Measurements from ENCODE around the gene STRN4.

STRN4 gene

DNA sequence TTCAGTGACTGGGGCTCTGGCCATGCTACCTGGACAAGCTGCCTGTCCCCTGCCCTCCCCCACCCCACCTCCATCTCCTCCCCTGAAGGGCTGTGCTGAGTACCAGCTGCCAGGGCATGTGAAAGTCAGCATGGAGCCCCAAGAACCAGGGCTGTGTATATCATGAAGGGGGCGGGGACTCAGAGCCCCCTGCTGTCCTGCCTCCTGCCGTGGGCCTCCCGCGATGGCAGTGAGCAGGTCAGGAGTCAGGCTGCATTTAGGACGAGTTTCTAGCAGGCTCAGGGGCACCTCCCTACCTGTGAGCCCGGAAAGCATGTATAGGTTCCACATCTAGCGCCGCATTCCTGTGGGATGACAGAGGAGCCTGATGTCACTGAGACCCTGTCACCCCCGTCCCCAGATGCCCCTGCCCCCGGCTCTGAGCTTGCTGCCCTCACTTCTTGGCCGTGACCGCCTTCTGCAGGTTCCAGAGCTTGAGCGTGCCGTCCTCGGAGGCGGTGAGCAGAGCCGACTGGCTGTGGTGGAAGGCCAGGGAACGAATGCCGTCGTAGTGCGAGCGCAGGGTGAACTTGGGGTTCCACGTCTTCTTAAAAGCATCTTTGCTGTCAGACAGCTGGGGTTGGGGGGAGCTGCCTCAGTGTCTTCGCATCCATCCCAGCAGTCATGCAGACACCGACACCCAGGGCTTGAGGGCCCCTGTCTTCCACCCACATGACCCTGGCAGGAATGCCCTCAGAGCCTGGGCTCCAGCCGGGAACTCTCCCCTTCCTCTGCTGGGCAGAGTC is 21.0 kb downstream of the STRN4 start:
- no peak for DNase-seq (ENCODE audit: low spot score)

- no peak for DNase-seq (ENCODE audit: low spot score)
These were observed 21.8 kb downstream of the STRN4 start for GRCh38 chr19:46724468-46724867.

GRCh38 chr19:46723471-46723870 is 22.8 kb downstream of the STRN4 start:
- DNase-seq (ENCODE audit: low spot score): no peak

DNA sequence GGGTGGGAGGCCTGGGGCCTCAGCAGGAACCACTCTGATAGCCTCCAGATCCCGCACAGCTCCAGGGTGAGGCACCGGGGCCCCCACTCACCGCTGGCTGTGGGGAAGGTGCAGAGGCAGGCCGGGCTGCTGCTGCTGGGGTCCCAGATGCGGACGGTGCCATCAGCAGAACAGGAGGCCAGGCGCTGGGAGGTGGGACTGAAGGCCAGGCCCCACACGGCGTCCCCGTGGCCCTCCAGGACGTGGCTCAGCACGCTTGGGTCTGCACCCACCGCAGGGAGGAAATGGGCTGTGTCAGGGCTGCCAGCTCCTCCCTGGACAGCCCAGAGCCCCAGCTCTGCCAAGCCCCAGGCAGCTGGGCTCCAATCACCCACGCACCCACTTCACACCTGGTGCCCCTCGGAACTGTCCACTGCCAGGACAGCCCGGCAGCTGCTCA is 23.2 kb downstream of the STRN4 start:
- no peak for DNase-seq (ENCODE audit: low spot score)

DNA sequence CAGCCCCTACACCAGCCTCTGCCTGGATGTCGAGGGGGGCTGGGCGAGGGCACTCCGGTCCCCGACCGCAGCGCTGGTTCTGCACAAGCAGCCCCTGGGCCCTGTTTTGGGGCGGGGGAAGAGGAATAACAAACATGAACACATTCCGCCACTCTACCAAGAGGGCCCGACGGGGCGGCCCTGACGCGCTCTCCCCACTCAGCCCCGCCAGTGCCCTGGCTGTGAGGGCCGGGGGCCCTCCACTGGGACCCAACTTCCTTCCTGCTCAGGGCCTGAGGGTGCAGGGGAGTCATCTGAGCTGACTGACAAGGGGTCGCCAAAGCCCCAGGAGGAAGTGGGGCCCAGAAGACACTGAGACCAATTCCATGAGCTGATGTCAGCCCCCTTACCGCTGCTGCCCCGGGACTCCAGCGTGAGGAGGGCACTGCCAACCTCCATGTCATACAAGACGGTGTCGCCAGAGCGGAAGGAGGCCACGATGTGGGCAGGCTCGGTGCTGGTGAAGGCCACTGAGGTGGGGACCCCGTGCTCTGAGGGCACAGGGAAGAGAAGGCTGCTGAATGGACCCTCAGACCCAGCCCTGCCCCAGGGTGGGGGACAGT is 23.7 kb downstream of the STRN4 start:
- DNase-seq (ENCODE audit: low spot score): no peak

DNA sequence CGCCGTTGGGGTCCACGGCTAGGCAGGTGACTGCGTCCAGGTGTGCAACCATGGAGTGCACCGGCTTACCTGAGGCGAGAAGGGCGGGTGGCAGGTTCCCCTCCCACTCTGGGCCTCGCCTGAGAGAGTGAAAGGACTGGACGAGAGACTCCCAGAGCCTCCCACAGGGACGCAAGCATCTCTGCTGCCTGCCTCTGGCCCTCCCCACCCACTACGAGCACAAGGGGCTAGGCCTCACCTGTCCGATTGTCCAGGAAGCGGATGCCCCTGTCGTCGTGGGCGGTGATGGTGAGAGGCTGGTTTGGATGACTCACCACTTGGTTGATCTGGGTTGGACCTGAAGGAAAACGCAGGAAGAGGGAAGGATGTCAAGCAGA is 24.3 kb downstream of the STRN4 start:
- DNase-seq (ENCODE audit: low spot score): peak; percentile 78

DNA sequence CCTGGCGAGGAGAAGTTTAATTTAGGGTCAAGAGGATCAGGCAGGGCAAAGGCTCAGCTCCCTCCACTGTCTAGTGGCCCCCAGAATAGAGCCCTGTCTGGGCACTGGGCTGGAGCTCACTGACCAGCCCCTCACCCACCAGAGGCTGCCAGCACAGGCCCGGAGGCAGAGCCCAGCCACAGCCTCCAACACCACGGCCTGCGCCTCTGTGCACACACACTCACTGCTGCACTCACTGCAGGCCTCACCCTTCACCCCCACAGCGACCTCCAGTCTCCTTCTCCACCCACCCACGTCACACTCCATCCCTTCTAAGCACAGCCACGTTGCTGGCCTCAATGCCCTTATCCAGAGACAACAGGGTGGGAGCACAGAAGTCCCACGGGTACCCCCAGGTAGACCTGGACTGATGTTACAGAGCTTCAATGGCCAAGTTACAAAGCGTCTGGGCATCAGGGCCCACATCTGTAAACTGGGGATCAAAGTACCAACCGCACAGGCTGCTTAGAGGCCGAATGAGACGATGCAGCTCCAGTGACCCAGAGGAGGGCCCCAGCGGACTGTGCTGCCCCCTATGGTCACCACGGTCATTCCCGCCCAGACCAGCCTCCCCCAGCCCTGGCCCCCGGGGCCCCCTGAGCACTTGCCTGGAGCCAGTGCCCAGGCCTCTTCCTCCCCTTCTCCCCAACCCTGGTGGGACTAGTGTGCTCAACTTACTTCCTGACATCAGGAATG is 24.8 kb downstream of the STRN4 start:
- no peak for DNase-seq (ENCODE audit: low spot score)

DNA sequence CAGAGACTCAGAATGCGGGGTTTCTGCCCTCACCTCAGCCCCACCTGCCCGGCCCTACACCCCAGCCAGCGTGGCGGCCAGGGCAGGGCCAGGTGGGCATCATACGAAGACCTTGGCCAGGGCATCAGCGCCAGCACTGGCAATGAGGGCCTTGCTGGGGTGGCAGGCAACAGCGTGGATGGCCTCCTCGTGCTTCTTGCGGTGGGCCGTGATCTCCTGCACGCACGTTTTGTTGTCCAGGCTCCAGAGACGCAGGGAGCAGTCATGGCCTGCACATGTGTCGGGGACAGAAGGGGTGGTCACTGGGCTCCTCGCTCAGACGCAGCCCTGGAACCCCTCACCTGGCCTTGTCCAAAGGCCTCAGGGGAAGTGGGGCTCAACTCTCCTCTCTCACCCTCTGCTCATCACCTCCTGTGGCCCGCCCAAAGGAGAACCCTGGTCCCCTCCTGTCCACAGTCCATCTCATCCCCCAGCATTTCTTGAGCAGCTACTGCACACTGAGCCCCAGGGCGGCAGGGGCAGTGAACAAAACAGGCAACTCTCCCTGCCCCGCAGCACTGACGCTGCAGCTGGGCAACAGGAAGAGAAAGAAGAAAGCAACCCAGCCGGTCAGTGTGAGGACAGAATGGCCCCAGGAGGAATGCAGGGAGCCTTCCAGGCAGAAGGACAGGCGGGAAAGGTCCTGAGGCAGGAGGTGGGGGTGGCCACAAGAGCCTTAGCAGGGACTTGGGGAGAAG is 25.6 kb downstream of the STRN4 start:
- no peak for DNase-seq (ENCODE audit: low spot score)

- no peak for DNase-seq (ENCODE audit: low spot score)
These were observed 26.4 kb downstream of the STRN4 start for GRCh38 chr19:46719629-46720502.

DNA sequence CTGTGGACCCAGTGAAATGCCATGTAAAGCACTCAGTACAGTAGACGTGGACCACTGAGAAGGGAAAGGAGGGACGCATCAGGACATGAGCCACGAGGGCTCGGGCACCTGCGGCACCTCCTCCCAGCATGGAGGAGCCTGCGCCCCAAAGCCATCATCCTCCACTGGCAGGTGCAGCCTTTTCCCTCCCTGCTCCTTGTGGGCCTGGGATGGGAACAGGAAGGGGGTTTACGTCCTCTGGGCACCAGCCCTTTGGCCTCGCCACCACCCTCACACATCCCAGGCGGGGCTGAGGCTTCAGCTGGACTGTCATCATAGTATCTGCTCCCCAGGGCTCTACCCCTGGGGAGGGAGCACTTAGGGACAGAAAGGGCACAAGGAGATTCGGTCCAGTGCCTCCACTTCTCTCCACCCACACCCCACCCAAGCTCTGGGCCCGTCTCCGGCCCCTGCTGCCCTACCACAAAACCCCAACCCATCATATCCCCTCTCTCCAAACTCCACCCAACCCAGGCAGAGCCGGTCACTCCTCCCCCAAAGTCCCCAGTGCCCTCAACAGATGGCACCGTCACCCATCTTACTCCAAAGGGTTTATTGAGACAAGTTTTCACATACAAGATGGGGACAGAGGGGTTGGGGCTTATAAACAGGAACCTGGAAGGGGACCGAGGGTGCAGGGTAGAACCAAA is 27.2 kb downstream of the STRN4 start:
- no peak for DNase-seq (ENCODE audit: low spot score)

DNA sequence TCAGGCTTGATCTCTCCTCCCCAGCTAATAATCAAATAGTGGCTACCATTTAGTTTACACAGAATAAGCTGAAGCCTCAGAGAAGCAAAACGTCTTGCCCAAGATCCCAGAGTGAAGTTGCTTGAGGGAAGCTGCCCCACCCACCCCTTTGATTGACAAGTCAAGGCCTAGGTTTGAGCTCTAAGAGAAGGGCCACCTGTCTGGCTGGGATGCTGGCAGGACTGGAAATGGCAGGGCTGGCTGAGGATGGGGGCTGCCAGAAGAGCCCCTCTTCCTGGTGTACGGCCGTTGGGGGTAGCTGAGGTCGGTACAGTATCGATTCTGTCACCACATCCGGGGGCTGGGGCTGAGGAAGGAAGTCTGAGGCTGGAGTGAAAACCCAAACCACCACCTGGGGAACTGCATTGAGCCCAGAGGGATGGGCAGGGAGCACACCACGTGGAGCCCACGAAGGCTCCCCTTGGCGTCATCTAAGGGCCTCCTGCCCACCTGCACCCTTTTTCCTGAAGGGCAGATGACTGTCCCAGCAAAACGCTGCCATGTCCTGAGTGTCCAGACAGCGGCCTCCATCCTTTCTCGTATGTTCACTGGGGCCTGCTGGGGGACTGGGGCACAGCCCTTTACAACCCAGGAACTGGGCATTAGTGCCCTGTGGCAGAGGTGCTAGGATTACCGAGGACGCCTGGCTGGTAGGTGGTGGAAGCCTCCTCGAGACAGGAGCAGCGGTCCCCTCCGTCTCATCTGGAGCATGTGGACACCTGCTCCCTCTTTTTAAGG is 27.9 kb downstream of the STRN4 start:
- DNase-seq (ENCODE audit: low spot score): peak; percentile 64

DNA sequence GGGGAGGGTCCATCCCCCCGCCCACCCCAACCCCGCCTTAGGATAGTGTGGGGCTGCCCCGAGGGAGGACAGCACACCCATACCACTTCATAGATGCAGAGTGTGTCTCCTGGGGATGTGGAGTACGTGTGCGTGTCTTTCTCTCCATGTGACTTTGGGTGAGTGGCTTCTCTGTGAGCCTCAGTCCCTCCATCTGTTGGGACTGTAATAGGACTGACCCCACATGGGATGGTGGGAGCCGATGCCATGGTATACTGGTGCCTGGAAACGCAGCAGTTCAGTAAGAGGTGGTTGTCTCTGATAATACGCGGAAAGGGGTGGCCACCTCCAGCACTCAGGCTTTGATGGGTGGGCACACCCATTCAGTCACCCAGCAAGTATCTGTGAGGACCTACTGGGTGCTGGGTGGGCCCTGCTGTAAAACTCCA is 28.5 kb downstream of the STRN4 start:
- peak; percentile 44 for DNase-seq (ENCODE audit: low spot score)

- DNase-seq (ENCODE audit: low spot score): peak; percentile 76
These were observed 29.1 kb downstream of the STRN4 start, which contains the start of gene PRKD2 for GRCh38 chr19:46717034-46717715. TSS of gene PRKD2 (minus strand) at chr19:46717114. CDS start at chr19:46716370, 744 bp downstream.

GRCh38 chr19:46716672-46717033 is 29.6 kb downstream of the STRN4 start:
- DNase-seq (ENCODE audit: low spot score): no peak

DNA sequence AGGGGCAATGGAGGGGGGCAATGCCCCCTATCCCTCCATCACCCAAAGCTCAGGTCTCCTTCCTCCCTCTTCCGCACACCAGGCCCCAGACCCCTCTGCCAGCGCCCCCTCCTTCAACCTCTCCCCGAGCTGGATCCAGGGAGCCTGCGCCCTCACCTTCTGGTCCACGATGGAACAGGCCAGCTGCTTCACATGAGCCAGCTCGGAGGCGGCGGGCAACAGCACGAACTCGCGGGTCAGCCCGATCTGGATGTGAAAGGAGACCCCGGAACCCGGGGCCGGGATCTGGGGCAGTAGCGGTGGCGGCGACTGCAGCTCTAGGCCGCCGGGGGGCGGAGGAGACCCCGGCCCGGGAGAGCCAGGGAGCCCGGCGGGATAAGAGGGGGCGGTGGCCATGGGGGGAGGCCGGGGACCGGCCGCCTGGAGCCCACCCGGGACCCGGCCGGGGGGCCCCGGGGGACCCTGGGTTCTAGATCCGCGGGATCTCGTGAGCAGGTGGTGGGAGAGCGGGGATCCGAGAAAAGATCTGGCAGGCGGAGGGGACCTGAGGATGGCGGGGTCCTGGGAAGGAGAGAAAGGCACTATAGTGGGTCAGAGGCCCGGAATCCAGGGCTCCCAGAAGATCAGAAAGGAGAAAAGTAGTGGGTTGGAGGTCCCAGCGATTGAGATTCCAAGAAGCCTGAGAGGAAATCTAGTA is 30.1 kb downstream of the STRN4 start:
- DNase-seq (ENCODE audit: low spot score): no peak

GRCh38 chr19:46715620-46715974 is 30.7 kb downstream of the STRN4 start:
- DNase-seq (ENCODE audit: low spot score): no peak

DNA sequence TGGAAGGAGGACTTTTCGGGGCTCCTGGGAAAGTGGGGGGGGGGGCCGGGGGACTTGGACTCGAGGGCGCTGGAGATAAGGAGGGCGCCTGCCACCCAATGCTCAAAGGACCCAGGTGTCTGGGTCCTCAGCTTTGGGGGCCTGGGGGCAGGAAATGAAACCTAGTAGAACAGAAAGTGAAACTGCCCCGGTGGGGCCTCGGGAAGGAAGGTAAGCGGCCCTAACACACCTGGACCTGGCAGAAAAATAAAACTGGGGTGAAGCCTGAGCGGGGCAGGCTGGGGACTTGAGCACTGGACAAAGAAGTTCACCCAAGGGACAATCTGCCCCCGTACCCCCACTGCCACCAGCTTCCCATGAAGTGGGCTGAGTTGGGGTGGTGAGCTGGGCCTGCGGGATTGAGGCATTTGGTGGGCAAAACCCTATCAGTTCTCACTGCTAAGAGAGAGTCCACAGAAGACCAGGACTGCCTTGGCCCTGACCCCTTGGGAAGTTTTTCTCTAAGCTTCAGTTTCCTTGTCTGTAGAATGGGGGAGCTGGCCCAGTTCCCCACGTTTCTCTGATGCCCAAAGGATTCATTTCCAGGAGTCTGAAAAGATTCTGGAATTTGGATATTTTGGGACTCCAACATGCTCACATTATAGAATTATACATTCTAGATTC is 31.7 kb downstream of the STRN4 start:
- peak; percentile 67 for DNase-seq (ENCODE audit: low spot score)

DNA sequence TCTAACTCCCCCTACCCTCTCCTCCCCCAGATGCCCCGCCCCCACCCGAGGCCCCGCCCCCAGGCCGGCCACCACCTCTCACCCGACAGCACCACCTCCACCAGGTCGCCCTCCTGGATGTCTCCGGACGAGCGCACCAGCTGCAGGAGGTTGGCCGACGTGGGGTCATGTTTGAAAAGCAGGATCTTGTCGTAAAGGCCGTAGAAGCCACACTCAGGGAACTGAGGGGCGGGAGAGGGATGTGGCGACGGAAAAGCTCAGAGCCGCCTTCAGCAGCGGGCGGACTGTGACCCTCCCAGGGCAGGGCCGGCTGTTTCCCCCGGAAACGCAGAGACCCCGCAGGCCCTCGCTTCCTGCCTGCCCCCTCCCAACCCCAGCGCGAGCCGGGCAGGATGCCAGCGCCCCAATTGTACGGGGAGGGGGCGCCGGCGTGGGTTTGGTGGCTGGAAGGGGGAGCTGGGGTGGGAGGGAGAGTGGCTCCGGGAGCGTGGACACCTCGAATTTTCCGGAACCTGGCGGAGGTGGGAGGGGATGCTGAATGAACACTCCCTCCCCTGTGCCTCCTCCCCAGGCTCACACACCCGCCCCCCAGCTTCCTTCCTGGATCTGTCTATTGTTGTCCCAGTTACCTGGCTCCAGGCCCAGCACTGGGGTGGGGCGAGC is 32.3 kb downstream of the STRN4 start:
- peak; percentile 90 for DNase-seq (ENCODE audit: low spot score)
